GM12878 (cell line): ENCODE measurements around the gene MSI2. TPM values are rescaled to one million over a fixed set of nuclear protein-coding genes. Genes with fewer than 3 reads are reported as not detected.
A peak's percentile ranks its signal among the peaks of the same experiment; 100 is the strongest.

Experiments used
- ATAC-seq: fragments of 200-7000 bp; cut with Tn5 transposase; 3 replicates; pipeline ENCODE4 v1.9.1; 2020; ENCODE audit warnings: mild to moderate bottlenecking, moderate library complexity
- BruUV-seq: library from RNA; stranded (reverse); fragments of 400-500 nt; replicated peaks from 2 replicates; lab custom pipeline; 2021; lab: Mats Ljungman, UMichigan
- CTCF ChIA-PET: fragments of 300-600 bp; sonication (Branson Sonifier 250); formaldehyde crosslinking; extraction: SDS; loops from one replicate; lab custom pipeline; 2021; ENCODE audit warnings: inconsistent platforms; lab: Yijun Ruan, JAX
- POLR2A ChIA-PET: fragments of 350-600 bp; formaldehyde crosslinking; extraction: SDS; loops from one replicate; lab custom pipeline; 2021; ENCODE audit warnings: inconsistent platforms; lab: Charles Lee
- RAD21 ChIA-PET: fragments of 300-600 bp; sonication (Branson Sonifier 250); formaldehyde crosslinking; loops from one replicate; lab custom pipeline; 2023; ENCODE audit warnings: antibody characterized with exemption; ENCODE audit not compliant: unreplicated experiment; lab: Charles Lee
- SMC1A ChIA-PET: fragments of 300-600 bp; sonication (Branson Sonifier 250); formaldehyde crosslinking; loops from one replicate; lab custom pipeline; 2023; ENCODE audit not compliant: unreplicated experiment, uncharacterized antibody; lab: Charles Lee
- DNase-seq: peaks from one replicate; pipeline ENCODE4 v3.0.0-alpha.2; 2011; ENCODE audit warnings: low read depth, low spot score
- FAIRE-seq: peaks from 3 replicates; lab custom pipeline; 2011; peaks lifted over from hg19 to GRCh38; lab: Jason Lieb, UNC
- H2AFZ ChIP-seq: 2 replicates; pipeline ENCODE4 v1.6.0; 2011; ENCODE audit warnings: low read depth, low read length, control low read depth; ENCODE audit not compliant: control insufficient read depth
- H3K27ac ChIP-seq: 2 replicates; pipeline ENCODE4 v1.5.1; 2011; ENCODE audit warnings: control low read depth; ENCODE audit not compliant: control insufficient read depth, insufficient read depth
- H3K27me3 ChIP-seq, 2 experiments: replicated peaks in 1 of 2; 2 replicates each; pipeline versions ENCODE4 v1.6.0 to v1.6.1; 2011; ENCODE audit warnings: low read length in 1 of 2; ENCODE audit not compliant: control insufficient read depth in 2 of 2, insufficient read depth in 2 of 2
- H3K36me3 ChIP-seq, 2 experiments: 2 replicates each; pipeline ENCODE4 v1.5.1; 2011; ENCODE audit warnings: low read length in 1 of 2; ENCODE audit not compliant: control insufficient read depth in 2 of 2, insufficient read depth in 2 of 2
- H3K4me1 ChIP-seq: 2 replicates; pipeline ENCODE4 v1.6.1; 2011; ENCODE audit warnings: mild to moderate bottlenecking, low read length, moderate library complexity, mixed read lengths; ENCODE audit not compliant: control insufficient read depth, insufficient read depth
- H3K4me2 ChIP-seq: 2 replicates; pipeline ENCODE4 v1.6.0; 2011; ENCODE audit warnings: control low read depth; ENCODE audit not compliant: control insufficient read depth, insufficient read depth
- H3K4me3 ChIP-seq: fragments of 200-600 bp; sonication (generic); 2 replicates; pipeline ENCODE4 v1.5.1; 2016
- H3K79me2 ChIP-seq: 2 replicates; pipeline ENCODE4 v1.6.0; 2011; ENCODE audit warnings: low read length; ENCODE audit not compliant: control insufficient read depth, insufficient read depth
- H3K9ac ChIP-seq: 2 replicates; pipeline ENCODE4 v1.8.0; 2011; ENCODE audit warnings: low read length, control low read depth, mixed read lengths; ENCODE audit not compliant: control insufficient read depth, insufficient read depth
- H3K9me3 ChIP-seq: replicated peaks from 3 replicates; pipeline ENCODE4 v1.5.1; 2011; ENCODE audit warnings: mild to moderate bottlenecking, low read length; ENCODE audit not compliant: control insufficient read depth, insufficient read depth
- H4K20me1 ChIP-seq: 2 replicates; pipeline ENCODE4 v1.6.0; 2011; ENCODE audit not compliant: control insufficient read depth, insufficient read depth
- CHD4 ChIP-seq: fragments of 200-600 bp; sonication (generic); IDR thresholded peaks from 2 replicates; pipeline ENCODE4 v1.6.1; 2016; ENCODE audit warnings: mild to moderate bottlenecking
- EGR1 ChIP-seq, 2 experiments: IDR thresholded peaks; 1 replicate in 1 of 2; 2 replicates in 1 of 2; pipeline ENCODE4 v1.6.1; 2011 to 2012; ENCODE audit warnings: low read depth in 2 of 2, low read length in 2 of 2, borderline replicate concordance in 1 of 2, mild to moderate bottlenecking in 1 of 2, moderate library complexity in 1 of 2
- GABPA ChIP-seq: IDR thresholded peaks from 2 replicates; pipeline ENCODE4 v1.6.1; 2014; ENCODE audit warnings: antibody characterized with exemption, low read depth, mild to moderate bottlenecking, inconsistent platforms
- HDGF ChIP-seq: fragments of 450-650 bp; IDR thresholded peaks from 2 replicates; pipeline ENCODE4 v1.6.1; 2016; ENCODE audit warnings: antibody characterized with exemption
- IKZF1 ChIP-seq: fragments of 450-650 bp; conservative IDR thresholded peaks from 2 replicates; pipeline ENCODE4 v1.6.1; 2017; ENCODE audit warnings: antibody characterized with exemption, mild to moderate bottlenecking
- JUNB ChIP-seq: IDR thresholded peaks from 2 replicates; pipeline ENCODE4 v1.6.1; 2016; ENCODE audit warnings: antibody characterized with exemption, mild to moderate bottlenecking
- MEF2B ChIP-seq: fragments of 450-650 bp; IDR thresholded peaks from 2 replicates; pipeline ENCODE4 v1.6.1; 2018; ENCODE audit warnings: mild to moderate bottlenecking, moderate library complexity; ENCODE audit not compliant: partially characterized antibody, poor library complexity, severe bottlenecking
- MYB ChIP-seq: fragments of 150-350 bp; IDR thresholded peaks from 2 replicates; pipeline ENCODE4 v1.6.1; 2014; ENCODE audit warnings: mild to moderate bottlenecking, low read depth, low read length, borderline replicate concordance
- NFIC ChIP-seq: IDR thresholded peaks from 2 replicates; pipeline ENCODE4 v1.6.1; 2012; ENCODE audit warnings: low read depth, mild to moderate bottlenecking, inconsistent platforms, low read length, moderate library complexity
- PAX5 ChIP-seq: IDR thresholded peaks from 2 replicates; pipeline ENCODE4 v1.6.1; 2011; ENCODE audit warnings: low read depth, low read length, borderline replicate concordance
- RCOR1 ChIP-seq: conservative IDR thresholded peaks from 2 replicates; pipeline ENCODE4 v1.6.1; 2012; ENCODE audit warnings: low read depth, low read length, improper control_type of control experiment
- SMAD5 ChIP-seq: IDR thresholded peaks from 2 replicates; pipeline ENCODE4 v1.6.1; 2016; ENCODE audit warnings: antibody characterized with exemption, low read depth
- ZZZ3 ChIP-seq: IDR thresholded peaks from 2 replicates; pipeline ENCODE4 v1.6.1; 2011; ENCODE audit warnings: low read depth; ENCODE audit not compliant: control insufficient read depth, insufficient read length
- WGBS: methylation state at CpG from one replicate; pipeline ENCODE4 v1.1.6; 2016; ENCODE audit warnings: low lambda C conversion rate; ENCODE audit not compliant: insufficient replicate concordance, insufficient coverage; ENCODE audit errors: missing lambda C conversion rate; 5-methylcytosine and 5-hydroxymethylcytosine counted together
- in situ Hi-C: fragments of 300-500 bp; cut with MboI; formaldehyde crosslinking; loops from 9 replicates; pipeline ENCODE4 v1.14.3; 2018; ENCODE audit warnings: mixed read lengths
- intact Hi-C: fragments of 100-400 bp; cut with micrococcal nuclease; formaldehyde crosslinking; loops from one replicate; pipeline ENCODE4 v1.14.2; 2022; ENCODE audit not compliant: unreplicated experiment
- polyA plus RNA-seq, 11 experiments: library from polyadenylated mRNA; depleted of rRNA in 4 of 11; unstranded in 6 of 11; stranded (reverse) in 5 of 11; fragments of >200 nt; fragmentation: Nextera tagmentation in 4 of 11; fragmentation: Illumina TruSeq in 1 of 11; extraction: Ambion mirVana in 4 of 11; extraction: Trizol in 1 of 11; gene quantifications; 1 replicate in 1 of 11; 2 replicates in 10 of 11; pipeline versions ENCODE4 v1.2.1 to v1.2.3, GENCODE V29; 2011 to 2016; ENCODE audit warnings: inconsistent platforms in 2 of 11, missing spikeins in 2 of 11, low read depth in 1 of 11
- total RNA-seq, 4 experiments: library from RNA; depleted of rRNA in 3 of 4; stranded (reverse); fragments of >200 nt in 3 of 4; fragmentation: Illumina TruSeq in 1 of 4; extraction: Trizol in 1 of 4; gene quantifications; 2 replicates each; pipeline versions ENCODE4 v1.2.1 to v1.2.3, GENCODE V29; 2013 to 2021
- TF ChIP-seq, protein P1 (sequence below): fragments of 450-650 bp; IDR thresholded peaks from 2 replicates; pipeline ENCODE4 v1.6.1; 2016; ENCODE audit warnings: mild to moderate bottlenecking

MSI2 gene
- total and polyA plus RNA-seq, 10 of the 15 experiments (the other 5 are each of a cell fraction or from before 2014, with no cell fraction given), result 6.1 to 76.1 (median 42.0) TPM

DNA sequence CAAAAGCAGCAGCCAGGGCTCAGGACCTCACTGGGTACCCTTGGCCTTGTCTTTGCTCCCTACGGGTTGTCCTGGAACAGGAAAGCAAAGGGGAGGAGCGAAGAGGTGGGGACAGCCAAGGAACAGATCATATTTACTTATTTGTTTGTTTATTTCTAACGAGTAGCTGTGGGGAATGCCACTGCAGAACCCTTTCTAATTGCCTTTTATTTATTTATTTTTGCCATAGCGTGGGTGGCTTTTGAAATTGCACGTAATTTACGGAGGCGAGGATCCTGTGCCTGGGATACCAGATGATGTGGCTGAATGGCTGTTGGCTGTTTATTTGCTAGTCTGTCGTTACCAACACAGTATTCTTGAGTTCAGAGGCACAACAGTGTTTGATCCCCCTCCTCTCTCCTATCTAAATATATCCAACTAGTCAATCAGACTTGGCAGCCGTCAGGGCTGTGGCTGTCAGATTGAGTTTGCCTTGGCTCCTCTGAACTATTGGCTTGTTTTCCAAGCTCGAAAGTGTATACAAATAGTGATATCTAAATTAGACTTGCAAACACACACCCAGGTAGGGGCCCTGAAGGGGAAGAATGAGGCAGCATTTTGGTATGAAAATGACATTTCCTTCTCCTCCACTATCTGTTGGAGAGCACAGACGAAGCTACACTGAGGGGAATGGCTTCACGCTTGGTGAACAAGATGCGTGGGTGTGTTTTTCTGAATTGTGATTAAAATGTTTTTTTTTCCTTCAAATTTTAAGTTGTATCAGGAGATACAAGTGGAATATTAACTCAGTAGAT lies 110.4 kb downstream of the MSI2 start:
- Histone ChIP-seq H3K79me2 (peaks cover 41% of the 10 kb centered on the region), H3K4me1 (peaks cover 52% of the 10 kb centered on the region), H3K27me3 (no peaks in the 10 kb centered on the region), H3K9ac (no peak overlapping the region), H3K27ac (peak overlapping the region; percentile 67), H2AFZ (no peak overlapping the region), H3K4me3 (no peak overlapping the region), H4K20me1 (no peaks in the 10 kb centered on the region), H3K36me3 (no peaks in the 10 kb centered on the region; a peak in 1 of 4 replicates), H3K4me2 (peak overlapping the region; percentile 60), H3K9me3 (no peaks in the 10 kb centered on the region)
- DNase-seq (no peak), FAIRE-seq (no peak), ATAC-seq (peak; percentile 16; the same call in 2 of the 3 replicates)
- in situ Hi-C loops (no loop called here), intact Hi-C loops (loop anchor here (1.0 kb wide), 1 partner anchor 10 kb away; no protein-coding TSS in a partner anchor)
- ChIA-PET POLR2A (interaction anchor here (1.0 to 9.1 kb wide), 4 partner anchors 10 to 88 kb away, joined by 3 to 80 read pairs (median 4); no protein-coding TSS in a partner anchor), CTCF (interaction anchor here (0.6 to 6.3 kb wide), 7 partner anchors 9 to 123 kb away, joined by 3 to 33 read pairs (median 4); no protein-coding TSS in a partner anchor), SMC1A (interaction anchor here (1.0 to 9.4 kb wide), 20 partner anchors 9 to 123 kb away, joined by 3 to 141 read pairs (median 4); no protein-coding TSS in a partner anchor), RAD21 (interaction anchor here (0.6 to 6.2 kb wide), 9 partner anchors 10 to 208 kb away, joined by 3 to 103 read pairs (median 6); partner anchors contain the start of gene MSI2)
- WGBS, result 69% methylated on average over 13 of the region's 13 CpGs
- TF ChIP-seq IKZF1 (0 out of 2 replicates have a peak, but pooled peaks have one; percentile 22), CHD4 (no peak), NFIC (0 out of 2 replicates have a peak, but pooled peaks have one; percentile 13), HDGF (no peak), GABPA (no peak), EGR1 (IDR thresholded peaks at IDR 0.05; ENCODE audit: borderline replicate concordance in 1 of 2, low read depth in 2 of 2, low read length in 2 of 2) (peak in 1 of 2 experiments; percentile 81; a peak in 2 of 3 replicates), SMAD5 (no peak), MYB (no peak), MEF2B (no peak), PAX5 (peak; percentile 92), RCOR1 (no peak), JUNB (no peak; the same call in 1 of the 2 replicates), ZZZ3 (no peak)
- TF ChIP-seq, protein P1, sequence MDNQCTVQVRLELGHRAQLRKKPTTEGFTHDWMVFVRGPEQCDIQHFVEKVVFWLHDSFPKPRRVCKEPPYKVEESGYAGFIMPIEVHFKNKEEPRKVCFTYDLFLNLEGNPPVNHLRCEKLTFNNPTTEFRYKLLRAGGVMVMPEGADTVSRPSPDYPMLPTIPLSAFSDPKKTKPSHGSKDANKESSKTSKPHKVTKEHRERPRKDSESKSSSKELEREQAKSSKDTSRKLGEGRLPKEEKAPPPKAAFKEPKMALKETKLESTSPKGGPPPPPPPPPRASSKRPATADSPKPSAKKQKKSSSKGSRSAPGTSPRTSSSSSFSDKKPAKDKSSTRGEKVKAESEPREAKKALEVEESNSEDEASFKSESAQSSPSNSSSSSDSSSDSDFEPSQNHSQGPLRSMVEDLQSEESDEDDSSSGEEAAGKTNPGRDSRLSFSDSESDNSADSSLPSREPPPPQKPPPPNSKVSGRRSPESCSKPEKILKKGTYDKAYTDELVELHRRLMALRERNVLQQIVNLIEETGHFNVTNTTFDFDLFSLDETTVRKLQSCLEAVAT, result no peak
- BruUV-seq, result no TSS peak
